Hepatic stellate cell (primary cell): ENCODE results near the gene FOXO6.
A peak's percentile ranks its signal among the peaks of the same experiment; 100 is the strongest.

Experiments
- DNase-seq: peaks from one replicate; pipeline ENCODE4 v3.0.0; 2011; ENCODE audit warnings: low spot score

Gene FOXO6

DNA sequence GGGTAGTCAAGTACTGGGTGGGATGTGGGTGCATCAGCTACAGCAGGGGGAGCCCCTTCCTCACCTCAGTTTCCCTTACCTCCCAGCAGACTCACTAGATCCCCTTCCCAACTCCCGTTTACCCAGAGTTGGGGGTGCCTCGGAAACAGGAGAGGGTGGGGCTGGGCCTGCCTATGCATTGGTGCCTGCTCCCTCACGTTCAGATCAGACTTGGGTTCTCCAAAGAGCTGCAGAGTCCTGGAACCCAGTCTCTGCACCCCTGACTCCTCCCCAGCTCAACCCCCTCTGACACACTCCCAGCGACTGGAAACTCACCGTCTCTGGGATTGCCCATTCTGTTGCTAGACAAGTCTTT is 6.0 kb downstream of the FOXO6 start:
- DNase-seq: no peak

DNA sequence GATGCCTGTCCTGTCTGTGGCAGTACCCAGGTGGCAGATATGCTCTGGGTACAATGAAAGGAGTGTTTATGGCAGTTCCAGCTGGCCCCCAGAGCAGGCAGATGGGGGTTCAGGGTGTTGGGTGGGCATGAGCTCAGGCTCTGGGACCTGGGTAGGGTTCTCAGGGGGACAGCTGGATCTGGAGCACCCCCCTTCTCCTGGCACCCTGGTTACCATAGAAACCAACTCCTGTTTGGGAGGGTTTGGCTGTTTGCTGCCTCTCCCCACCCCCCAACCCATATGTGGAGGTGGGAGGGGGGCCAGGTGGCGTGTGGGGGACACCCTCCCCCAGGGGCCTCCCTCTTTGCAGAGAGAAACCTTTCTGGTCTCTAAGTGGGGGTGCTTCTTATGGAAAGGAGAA is 7.1 kb downstream of the FOXO6 start:
- no peak for DNase-seq

DNA sequence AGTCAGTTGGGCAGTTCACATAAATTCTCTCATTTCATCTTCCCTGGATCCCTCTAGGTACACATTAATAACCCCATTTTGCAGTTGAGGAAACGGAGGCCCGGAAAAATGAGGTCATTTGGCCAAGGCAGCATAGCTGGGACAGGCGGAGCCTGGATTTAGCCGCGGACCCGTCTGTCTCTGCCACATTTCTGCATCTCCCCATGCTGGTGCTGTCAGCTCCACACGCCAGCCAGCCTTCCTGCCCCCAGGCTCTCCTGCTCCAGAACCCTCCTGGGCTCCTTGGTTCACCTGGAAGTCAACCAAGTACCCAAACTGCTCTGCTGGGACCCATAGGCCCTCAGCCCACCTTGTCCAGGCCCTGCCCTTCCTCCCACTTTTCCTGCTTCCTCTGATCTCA is 7.6 kb downstream of the FOXO6 start:
- DNase-seq: no peak

DNA sequence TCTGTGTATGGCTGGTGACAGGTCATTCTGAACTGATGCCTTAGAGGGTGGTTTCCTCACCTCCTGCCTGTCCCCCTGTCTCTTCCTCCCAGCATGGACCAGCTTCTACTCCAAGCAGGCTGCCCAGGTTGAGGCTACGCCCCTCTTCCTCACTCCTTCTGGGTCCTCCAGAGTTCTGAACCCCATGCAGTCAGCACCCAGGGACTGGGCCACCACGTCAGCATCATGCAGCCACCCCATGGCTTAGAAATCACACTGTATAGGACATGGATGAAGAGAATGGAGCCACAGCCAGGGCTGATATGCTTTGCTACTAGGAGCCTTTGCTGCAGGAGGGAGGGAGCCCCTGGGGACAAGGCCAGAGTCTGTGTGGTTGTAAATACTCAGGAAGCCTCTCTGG is 8.3 kb downstream of the FOXO6 start:
- no peak for DNase-seq

DNA sequence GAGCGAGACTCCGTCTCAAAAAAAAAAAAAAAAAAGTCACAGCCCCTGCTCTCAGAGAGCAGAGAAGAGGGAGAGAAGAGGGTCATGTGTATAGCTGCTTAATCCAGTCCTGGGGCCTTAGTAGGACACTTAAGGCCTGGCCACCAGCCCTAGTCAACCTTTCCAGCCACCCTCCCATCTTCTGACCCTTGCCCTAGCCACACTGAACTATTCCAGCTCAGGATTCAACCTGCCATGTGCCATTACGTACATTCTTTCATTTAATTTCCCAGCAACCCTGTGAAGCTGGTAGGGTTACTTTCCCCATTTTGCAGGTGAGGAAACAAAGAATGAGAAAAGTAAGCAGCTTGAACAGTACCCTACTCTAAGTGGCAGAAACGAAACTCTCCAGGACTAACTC is 9.0 kb downstream of the FOXO6 start:
- DNase-seq: no peak

DNA sequence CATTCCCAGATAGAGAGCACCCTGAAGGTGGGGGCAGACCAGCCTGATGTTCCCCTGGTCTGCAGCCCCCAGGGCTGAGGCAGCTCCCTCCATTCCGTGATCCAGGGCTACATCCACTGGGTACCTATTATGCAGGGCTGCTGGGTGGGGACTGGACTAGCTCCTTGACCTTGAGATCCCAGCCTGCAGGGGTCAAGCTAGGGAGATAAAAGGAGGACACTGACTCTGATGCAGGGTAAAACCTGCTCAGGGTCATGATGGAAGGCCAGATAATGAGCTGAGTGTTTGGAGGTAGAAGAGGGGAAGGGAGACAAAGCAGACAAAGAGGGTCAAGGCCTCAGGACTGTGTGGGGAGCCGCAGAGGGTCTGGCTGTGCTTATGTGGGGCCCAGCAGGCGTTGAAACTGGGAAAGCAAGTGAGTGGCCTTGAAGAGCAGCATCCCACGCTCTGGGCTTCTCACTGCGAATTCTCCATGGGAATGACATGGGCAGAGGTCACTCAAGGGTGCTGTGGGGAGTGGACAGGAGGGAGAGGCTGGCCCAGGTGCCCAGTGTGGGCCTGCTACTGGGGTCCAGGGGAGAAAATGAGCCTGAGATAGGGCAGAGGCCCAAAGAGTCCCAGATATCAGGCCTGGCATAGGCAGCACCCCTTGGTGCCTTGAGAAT is 9.7 kb downstream of the FOXO6 start:
- no peak for DNase-seq

DNA sequence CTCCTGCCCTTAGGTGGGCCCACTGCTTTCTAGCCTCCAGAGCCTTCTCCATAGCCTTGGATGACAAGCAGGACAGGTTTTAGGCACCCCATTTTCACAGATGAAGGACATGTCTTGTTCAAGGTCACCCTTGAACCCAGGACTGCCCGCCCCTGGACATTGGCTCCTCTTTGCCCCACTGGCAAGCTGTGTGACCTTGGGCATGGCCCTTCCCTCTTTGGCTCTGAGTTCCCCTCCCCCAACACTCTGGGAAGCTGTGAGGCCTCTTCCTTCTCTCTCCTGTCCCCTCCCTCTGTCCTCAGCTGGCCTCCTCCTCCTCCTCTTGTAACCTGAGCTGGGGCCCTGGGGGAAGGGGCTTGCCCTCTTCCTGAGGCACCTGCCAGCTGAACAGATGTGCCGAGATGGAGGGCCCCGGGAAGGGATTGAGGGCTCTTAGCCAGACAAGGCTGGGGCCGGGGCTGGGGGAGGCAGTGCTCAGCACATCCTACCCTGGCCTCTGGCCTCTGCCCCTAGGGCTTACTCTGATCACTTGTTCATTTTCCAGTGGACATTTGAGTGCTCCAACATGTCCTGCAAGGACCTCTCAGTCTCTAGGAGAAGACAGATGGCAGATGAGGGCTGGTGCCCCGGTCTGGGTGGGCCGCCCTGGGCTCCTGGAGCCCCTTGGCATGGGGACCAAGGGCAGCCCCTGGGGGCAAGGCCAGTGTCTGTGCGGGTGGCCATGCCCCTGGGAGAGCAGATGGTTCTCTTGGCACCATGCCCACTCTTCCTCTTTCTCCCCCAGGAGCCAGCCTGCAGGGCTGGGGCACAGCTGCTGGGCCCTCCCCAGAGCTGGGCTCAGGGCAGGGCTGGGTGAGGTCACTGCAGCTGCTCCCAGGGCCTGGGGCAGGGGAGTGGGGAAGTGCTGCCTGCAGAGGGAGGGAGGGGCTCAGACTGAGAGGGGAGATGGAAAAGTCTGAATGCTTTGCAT is 10.7 kb downstream of the FOXO6 start:
- no peak for DNase-seq

DNA sequence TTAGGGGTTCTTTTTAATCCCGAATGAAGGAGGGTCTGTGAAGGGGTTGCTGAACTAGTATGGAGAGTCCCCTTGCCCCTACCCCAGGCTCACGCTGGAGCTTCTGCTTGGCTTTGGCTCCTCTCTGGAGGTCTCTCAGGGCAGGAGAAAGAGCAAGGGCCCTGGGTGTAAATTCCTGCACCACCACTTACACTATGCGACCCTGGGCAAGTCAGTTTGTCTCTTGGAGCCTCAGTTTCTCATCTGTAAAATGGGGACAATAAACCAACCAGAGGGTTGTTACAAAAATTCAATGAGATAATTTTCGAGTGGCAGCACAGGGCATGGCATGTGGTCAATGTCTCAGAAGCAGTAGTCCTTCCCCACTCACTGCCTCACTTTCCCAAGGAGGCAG is 11.4 kb downstream of the FOXO6 start:
- DNase-seq: no peak

DNA sequence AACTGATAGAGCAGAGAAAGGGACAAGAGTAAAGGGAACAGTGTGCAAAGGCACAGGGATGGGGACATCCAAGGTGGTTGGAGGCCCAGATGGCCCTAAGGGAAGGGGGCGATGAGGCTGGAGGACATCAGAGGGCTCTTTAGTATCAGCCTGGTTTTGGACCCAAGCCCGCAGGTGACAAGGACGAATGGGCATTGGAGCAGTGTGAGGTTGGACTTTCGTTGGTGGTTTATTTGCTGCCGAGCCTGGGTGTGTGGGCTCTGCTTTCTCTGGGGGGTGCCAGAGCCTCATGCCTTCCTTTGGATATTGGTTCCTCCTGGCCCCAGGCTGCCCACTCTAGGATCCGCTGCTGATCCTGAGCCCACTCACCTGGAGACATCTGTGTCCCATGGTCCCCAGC is 12.1 kb downstream of the FOXO6 start:
- no peak for DNase-seq

DNA sequence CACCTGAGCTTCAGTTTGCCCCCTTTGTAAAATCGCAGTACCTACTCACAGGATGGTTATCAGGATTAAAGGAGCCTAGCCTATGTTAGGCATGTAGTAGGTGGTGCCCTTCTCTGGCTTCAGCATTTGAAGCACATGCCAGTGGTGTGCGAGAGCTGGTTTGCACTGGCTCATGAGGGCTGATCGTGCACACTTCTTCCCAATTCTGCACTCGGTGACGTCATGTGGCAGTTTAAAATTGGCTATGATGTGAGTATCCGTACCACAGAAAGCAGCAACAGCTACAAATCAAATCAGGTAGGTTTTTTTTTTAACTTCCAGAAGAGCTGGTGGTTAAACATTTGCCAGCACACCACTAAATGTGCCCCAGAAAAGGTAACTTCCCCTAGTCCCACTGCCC is 13.5 kb downstream of the FOXO6 start:
- DNase-seq: no peak

DNA sequence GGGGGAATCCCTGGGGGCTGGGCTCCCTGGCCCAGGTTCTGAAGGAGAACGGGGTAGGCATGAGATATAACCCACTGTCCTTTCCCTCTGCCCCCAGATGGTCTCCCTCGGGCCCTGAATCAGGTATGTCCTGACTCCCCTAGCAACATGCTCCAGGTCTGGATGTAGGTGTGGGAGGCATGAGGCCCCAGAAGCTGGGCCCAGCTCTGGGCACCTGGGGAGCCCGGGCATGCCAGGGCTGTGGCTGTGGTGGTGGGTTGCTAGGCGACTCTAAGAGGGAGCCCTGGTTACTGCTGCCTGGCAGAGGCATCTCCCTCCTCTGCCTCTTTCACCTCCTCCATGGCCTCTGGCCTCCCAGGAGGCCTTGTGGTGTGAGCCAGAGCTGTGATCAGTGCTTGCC is 16.2 kb downstream of the FOXO6 start:
- no peak for DNase-seq

DNA sequence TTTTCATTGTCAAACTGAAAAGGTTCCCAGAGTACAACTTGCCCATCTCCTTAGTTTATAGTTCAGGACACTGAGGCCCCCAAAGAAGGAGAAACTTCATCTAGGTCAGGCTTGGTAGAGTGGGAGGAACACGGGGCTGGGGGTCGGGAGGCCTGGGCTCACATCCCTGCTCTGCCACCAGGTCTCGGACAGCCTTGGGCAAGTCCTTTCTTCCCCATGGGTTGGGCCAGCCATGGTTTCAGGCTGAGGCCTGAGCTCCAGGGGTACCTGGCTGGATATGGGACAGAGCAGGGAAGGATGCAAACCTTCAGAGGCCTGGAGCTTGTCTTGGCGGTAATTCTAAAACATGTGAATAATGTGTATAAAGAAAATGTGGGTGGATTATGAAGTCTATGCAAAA is 17.0 kb downstream of the FOXO6 start:
- DNase-seq: no peak

DNA sequence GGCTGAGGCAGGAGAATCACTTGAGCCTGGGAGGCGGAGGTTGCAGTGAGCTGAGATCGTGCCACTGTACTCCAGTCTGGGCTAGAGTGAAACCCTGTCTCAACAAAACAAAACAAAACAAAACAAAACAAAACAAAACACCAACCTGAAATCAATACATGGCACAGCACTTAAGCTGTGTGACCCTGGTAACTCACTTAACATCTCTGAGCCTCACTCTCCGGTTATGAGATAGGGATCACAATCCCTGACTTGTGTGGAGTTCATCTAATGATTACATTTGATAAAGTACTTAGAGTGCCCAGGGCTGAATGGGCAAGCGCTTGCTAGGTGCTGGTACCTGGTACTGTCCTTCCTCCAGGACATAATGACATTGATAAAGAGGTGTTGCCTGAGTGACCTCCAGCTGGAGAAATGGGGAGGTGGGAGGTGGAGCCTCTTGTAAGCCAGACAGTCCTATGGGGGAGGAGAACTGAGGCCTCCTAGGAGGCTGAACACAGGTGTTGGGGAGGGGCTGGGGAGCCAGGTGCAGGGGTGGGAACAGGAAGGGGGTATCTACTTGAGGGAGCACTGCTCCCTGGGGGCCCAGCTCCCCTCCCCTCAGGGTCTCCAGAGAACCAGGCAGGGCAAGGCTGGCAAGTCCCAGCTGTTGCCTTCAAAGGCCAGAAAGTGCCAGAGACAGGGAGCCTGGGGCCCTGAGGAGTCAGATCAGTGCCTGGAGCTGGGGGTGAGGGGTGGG is 17.9 kb downstream of the FOXO6 start:
- DNase-seq: no peak

DNA sequence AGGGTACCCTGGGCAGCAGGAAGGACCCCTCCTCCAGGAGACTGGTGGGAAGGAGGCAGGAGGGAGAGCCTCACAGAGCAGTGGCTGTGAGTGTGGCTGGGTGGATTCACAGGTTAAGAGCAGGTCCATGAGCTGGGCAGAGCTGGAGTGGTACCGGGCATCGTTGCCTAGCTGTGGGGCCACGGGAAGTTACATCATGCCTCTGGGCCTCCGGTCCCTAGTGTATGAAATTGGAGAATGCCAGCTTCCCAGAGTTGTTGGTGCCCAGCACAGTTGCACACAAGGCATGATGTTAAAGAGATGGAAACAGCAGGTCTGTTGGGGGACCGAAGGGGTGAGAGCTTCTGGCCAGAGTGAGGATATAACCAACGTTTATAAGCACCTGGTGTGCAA is 18.5 kb downstream of the FOXO6 start:
- no peak for DNase-seq

DNA sequence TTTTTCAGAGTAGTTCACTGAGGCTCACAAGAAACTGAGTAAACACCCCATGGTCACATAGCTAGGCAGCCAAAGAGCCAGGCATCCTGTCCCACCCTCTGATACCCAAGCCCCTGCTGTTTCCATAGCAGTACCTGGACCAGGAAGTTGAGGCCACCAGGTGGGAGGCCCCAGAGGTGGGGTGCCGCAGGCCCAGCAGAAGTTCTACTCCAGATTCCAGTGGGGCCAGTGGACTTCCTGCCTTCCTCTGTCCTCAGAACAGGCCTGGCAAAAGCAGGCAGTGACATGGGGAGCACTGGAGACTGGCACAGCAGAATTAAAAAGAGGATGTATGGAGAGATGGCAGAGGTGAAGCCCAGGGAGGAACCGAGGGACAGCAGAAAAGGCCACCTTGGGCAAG is 19.0 kb downstream of the FOXO6 start:
- DNase-seq: no peak

DNA sequence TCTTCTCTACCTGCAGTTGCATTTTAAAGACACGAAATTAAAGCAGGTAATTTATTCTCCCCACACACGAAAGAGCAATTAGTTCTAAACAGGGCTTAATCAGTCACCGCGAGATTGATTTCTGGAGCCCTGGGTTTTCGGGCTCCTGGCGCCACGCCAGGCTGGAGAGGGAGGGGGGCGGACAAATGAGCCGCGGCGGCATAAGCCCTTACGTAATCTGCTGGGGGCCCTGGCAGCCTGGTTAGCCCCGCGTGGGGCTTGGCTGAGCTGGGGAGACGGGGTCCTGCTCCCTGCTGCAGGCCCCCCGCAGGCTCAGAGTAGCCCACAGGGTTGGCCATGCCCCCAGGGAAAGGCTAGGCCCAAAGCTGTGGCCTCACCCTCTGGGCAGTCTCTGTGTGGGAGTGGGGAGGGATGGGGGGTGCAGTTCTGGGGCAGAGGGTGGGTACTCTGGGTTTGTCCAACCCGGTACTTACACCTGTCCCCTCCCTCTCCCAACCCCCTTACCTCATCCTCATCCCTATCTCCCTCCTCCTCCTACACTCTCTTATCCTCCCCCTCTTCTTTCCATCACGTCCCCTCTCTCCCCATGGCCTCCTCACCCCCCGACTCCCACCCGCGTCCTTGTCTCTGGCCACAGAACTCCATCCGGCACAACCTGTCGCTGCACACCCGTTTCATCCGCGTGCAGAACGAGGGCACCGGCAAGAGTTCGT is 19.9 kb downstream of the FOXO6 start:
- no peak for DNase-seq

DNA sequence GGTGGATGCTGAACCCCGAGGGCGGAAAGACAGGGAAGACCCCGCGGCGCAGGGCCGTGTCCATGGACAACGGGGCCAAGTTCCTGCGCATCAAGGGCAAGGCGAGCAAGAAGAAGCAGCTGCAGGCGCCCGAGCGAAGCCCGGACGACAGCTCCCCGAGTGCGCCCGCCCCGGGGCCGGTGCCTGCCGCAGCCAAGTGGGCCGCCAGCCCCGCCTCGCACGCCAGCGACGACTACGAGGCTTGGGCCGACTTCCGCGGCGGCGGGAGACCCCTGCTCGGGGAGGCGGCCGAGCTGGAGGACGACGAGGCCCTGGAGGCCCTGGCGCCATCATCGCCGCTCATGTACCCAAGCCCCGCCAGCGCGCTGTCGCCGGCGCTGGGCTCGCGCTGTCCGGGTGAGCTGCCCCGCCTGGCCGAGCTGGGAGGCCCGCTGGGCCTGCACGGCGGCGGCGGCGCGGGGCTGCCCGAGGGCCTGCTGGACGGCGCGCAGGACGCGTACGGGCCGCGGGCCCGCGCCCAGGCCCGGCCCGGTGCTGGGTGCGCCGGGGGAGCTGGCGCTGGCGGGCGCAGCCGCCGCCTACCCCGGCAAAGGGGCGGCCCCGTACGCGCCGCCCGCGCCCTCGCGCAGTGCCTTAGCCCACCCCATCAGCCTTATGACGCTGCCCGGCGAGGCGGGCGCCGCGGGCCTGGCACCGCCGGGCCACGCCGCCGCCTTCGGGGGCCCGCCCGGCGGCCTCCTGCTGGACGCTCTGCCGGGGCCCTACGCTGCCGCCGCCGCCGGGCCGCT is 20.7 kb downstream of the FOXO6 start:
- DNase-seq: peak; percentile 61

DNA sequence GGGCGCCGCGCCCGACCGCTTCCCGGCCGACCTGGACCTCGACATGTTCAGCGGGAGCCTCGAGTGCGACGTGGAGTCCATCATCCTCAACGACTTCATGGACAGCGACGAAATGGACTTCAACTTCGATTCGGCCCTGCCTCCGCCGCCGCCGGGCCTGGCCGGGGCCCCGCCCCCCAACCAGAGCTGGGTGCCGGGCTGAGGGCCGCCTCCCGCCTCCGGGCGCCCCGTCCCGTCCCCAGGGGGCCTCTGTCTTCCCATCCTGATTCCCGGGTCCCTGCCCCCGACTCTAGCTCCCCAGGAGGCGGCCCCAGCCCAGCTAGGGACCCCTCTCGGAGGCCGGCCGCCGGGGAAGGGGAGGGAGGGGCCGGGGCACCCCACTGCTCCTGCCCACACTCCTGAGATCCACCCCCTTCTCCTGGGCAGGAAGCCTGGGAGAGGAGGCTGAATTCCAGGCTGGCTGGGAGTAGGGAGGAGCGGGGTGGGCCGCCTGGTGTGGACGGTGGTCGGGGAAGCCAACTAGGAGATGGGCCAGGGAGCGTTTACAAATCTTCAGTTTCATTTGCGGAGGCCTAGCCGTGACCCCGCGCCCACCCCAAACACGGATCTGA is 21.4 kb downstream of the FOXO6 start:
- peak; percentile 68 for DNase-seq

DNA sequence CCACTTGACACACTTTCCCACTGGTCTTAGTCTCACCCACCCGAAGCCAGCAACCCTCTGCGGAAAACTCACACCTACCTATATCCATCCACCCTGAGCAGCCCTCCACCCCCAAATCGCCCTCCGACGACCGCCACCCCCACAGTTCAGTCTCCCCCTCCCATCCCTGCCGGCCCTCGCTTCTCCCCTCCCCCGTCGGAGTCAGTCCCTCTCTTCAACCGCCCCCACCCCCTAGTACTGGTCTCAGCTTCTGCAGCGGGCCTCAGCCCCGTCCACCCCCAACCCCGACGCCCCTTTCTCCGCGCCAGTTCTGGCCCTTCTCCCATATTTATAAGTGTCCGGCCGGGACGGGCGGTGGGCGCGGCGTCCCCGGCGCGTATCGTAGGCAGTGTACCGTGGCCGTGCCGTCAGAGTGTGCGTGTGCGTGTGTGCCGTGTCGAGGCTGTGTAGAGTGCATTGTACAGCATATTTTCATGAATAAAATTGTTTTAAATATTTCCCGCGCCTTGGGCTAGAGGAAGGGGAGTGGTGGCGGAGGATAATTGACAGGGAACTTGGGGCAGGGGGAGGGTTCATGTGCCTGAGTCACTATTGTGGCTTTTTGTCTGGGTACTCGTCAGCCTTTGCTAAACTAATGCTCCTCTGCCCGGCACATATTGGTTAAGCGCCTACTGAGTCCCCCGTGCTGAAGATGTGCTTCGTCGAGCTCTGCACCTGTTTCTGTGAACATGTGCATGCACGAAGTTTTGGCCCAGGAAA is 22.0 kb downstream of the FOXO6 start:
- DNase-seq: no peak

DNA sequence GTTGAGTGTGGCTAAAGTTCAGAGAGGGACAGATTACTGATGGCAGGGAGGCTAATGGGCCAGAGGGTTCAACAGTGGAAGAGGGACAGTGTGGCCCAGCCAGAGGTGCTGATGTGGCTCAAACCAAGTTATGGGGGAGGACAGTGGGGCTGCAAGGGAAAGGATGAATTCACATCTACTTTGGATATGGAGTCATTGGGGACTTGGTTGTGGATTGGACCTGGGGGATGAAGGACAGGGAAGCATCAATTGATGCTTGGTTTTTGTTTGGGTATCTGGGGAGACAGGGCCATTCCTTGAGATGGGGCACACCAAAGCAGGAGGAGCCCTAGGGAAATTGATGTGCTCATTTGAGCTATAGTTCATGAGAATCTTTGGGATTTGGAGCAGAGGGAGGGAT is 23.3 kb downstream of the FOXO6 start:
- no peak for DNase-seq
